HepG2 (cell line): ENCODE data around the gene EMC9. TPM values are rescaled to one million over a fixed set of nuclear protein-coding genes. Genes with fewer than 3 reads are reported as not detected.
A peak's percentile ranks its signal among the peaks of the same experiment; 100 is the strongest.

Source experiments
- ARID2 ChIP-seq: sonication (generic); formaldehyde crosslinking; IDR thresholded peaks from 2 replicates; pipeline ENCODE4 v1.8.1; 2022; ENCODE audit warnings: mild to moderate bottlenecking, missing genetic modification reagents, borderline replicate concordance
- CREM ChIP-seq, 2 experiments: sonication (generic) in 1 of 2; formaldehyde crosslinking in 1 of 2; IDR thresholded peaks; 2 replicates each; pipeline versions ENCODE4 v1.4.0 to v1.6.1; 2016 to 2020; ENCODE audit warnings: antibody characterized with exemption in 1 of 2, mild to moderate bottlenecking in 1 of 2, missing genetic modification reagents in 1 of 2
- GABPA ChIP-seq, 2 experiments: IDR thresholded peaks; 2 replicates each; pipeline ENCODE4 v1.6.1; 2011 to 2016; ENCODE audit warnings: low read depth in 2 of 2, low read length in 1 of 2, missing biosample characterization in 1 of 2, missing genetic modification characterization in 1 of 2
- IRX3 ChIP-seq: sonication (generic); formaldehyde crosslinking; IDR thresholded peaks from 2 replicates; pipeline ENCODE4 v1.8.1; 2023; ENCODE audit warnings: mild to moderate bottlenecking, low read depth, missing genetic modification reagents, borderline replicate concordance
- KDM5B ChIP-seq: sonication (generic); formaldehyde crosslinking; IDR thresholded peaks from 2 replicates; pipeline ENCODE4 v1.4.0; 2020; ENCODE audit warnings: missing genetic modification reagents, mild to moderate bottlenecking, borderline replicate concordance
- MEIS1 ChIP-seq: sonication (generic); formaldehyde crosslinking; IDR thresholded peaks from 2 replicates; pipeline ENCODE4 v1.9.0; 2021; ENCODE audit warnings: mild to moderate bottlenecking, missing genetic modification reagents, moderate library complexity, borderline replicate concordance
- RAD51 ChIP-seq: fragments of 450-650 bp; IDR thresholded peaks from 2 replicates; pipeline ENCODE4 v1.6.1; 2016; ENCODE audit warnings: borderline replicate concordance
- SNAPC2 ChIP-seq: sonication (generic); formaldehyde crosslinking; IDR thresholded peaks from 2 replicates; pipeline ENCODE4 v1.8.1; 2022; ENCODE audit warnings: mild to moderate bottlenecking, missing genetic modification reagents
- ZBTB42 ChIP-seq: sonication (generic); formaldehyde crosslinking; IDR thresholded peaks from 2 replicates; pipeline ENCODE4 v1.5.0; 2020; ENCODE audit warnings: mild to moderate bottlenecking, missing genetic modification reagents
- ZFX ChIP-seq: sonication (generic); formaldehyde crosslinking; IDR thresholded peaks from 2 replicates; pipeline ENCODE4 v1.4.0; 2020; ENCODE audit warnings: mild to moderate bottlenecking, low read depth, missing genetic modification reagents, moderate library complexity
- ZIK1 ChIP-seq: sonication (generic); formaldehyde crosslinking; IDR thresholded peaks from 2 replicates; pipeline ENCODE4 v1.5.0; 2020; ENCODE audit warnings: mild to moderate bottlenecking, low read depth, missing genetic modification reagents, borderline replicate concordance
- polyA plus RNA-seq, 8 experiments: library from polyadenylated mRNA; depleted of rRNA in 3 of 8; stranded (reverse) in 7 of 8; unstranded in 1 of 8; fragments of >200 nt; fragmentation: Illumina TruSeq in 4 of 8; extraction: Trizol in 4 of 8; gene quantifications; 2 replicates each; pipeline versions ENCODE4 v1.2.1 to v1.2.3, GENCODE V29; 2011 to 2016; ENCODE audit warnings: low read depth in 4 of 8, missing spikeins in 1 of 8, mixed read lengths in 1 of 8; ENCODE audit not compliant: insufficient read depth in 1 of 8
- total RNA-seq, 5 experiments: library from RNA; depleted of rRNA; stranded (reverse); fragments of >200 nt; fragmentation: Illumina TruSeq; extraction: Trizol; gene quantifications; 2 replicates each; pipeline ENCODE4 v1.2.3, GENCODE V29; 2016; ENCODE audit warnings: low read depth in 1 of 5
- TF ChIP-seq, protein P1 (sequence below): sonication (generic); formaldehyde crosslinking; IDR thresholded peaks from 2 replicates; pipeline ENCODE4 v1.5.1; 2020; ENCODE audit warnings: mild to moderate bottlenecking, missing genetic modification reagents, moderate library complexity
- TF ChIP-seq, protein P2 (sequence below): sonication (generic); formaldehyde crosslinking; IDR thresholded peaks from 2 replicates; pipeline ENCODE4 v1.9.0; 2021; ENCODE audit warnings: missing genetic modification reagents, borderline replicate concordance
- TF ChIP-seq, protein P3 (sequence below): sonication (generic); formaldehyde crosslinking; IDR thresholded peaks from 2 replicates; pipeline ENCODE4 v1.8.0; 2023; ENCODE audit warnings: mild to moderate bottlenecking, missing genetic modification reagents
- TF ChIP-seq, protein P4 (sequence below): IDR thresholded peaks from 2 replicates; pipeline ENCODE4 v1.6.1; 2016; ENCODE audit warnings: low read depth
- TF ChIP-seq, protein P5 (sequence below): sonication (generic); formaldehyde crosslinking; IDR thresholded peaks from 2 replicates; pipeline ENCODE4 v1.4.0; 2020; ENCODE audit warnings: missing genetic modification reagents

Gene EMC9
- total and polyA plus RNA-seq, 2 of the 13 experiments (the other 11 are each of a cell fraction or from before 2014, with no cell fraction given) = 60.5 to 78.7 TPM

DNA sequence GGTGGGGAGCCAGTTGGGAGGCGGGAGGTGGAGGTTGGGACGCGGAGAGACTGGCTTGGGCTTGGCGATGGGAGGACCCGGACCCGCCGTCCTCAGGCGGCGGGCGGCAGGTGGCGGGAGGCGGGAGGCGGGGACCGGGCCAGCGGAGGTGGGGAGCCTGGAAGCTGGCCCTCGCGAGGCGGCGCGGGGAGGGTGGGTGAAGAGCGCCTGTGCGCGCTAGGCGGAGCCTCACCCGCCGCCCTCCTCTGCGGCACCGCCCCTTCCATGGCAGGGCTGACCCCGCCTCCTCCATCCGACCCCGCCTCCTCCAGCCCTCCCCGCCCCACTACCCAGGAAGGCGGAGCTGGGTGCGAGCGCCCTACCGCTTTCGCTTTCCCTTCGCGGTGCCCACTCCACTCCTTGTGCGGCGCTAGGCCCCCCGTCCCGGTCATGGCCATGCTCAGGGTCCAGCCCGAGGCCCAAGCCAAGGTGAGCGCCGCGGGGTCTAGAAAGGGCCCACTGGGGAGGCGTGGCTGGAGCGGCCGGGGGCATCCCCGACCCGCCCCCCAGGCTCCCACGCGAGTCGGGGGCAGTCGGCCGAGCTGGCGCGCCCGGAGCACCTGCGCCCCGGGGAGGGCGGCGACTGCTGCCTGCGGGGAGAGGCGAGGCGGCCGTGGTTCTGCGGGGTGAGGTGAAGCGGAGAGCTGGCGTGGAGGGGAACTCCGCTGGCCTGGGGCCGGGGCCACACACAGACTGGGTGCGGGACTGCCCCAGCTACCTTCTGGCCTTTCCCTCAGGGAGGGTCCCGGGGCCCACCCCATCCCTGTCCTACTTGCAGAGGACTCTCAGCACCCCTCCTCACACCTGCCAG is 5.3 kb downstream of the EMC9 start, which contains the start of gene PSME1 (continued):
- TF ChIP-seq, protein P1, sequence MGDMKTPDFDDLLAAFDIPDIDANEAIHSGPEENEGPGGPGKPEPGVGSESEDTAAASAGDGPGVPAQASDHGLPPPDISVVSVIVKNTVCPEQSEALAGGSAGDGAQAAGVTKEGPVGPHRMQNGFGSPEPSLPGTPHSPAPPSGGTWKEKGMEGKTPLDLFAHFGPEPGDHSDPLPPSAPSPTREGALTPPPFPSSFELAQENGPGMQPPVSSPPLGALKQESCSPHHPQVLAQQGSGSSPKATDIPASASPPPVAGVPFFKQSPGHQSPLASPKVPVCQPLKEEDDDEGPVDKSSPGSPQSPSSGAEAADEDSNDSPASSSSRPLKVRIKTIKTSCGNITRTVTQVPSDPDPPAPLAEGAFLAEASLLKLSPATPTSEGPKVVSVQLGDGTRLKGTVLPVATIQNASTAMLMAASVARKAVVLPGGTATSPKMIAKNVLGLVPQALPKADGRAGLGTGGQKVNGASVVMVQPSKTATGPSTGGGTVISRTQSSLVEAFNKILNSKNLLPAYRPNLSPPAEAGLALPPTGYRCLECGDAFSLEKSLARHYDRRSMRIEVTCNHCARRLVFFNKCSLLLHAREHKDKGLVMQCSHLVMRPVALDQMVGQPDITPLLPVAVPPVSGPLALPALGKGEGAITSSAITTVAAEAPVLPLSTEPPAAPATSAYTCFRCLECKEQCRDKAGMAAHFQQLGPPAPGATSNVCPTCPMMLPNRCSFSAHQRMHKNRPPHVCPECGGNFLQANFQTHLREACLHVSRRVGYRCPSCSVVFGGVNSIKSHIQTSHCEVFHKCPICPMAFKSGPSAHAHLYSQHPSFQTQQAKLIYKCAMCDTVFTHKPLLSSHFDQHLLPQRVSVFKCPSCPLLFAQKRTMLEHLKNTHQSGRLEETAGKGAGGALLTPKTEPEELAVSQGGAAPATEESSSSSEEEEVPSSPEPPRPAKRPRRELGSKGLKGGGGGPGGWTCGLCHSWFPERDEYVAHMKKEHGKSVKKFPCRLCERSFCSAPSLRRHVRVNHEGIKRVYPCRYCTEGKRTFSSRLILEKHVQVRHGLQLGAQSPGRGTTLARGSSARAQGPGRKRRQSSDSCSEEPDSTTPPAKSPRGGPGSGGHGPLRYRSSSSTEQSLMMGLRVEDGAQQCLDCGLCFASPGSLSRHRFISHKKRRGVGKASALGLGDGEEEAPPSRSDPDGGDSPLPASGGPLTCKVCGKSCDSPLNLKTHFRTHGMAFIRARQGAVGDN (CRISPR knock-in tag) = peak; percentile 95
- TF ChIP-seq ARID2 (CRISPR knock-in tag) (no peak; the same call in 1 of the 2 replicates), GABPA (IDR thresholded peaks at IDR 0.05; ENCODE audit: low read depth, low read length) (no peak), GABPA (CRISPR knock-in tag; IDR thresholded peaks at IDR 0.05; ENCODE audit: low read depth) (no peak), ZBTB42 (CRISPR knock-in tag) (no peak), ZFX (CRISPR knock-in tag) (peak; percentile 95), IRX3 (CRISPR knock-in tag) (peak; percentile 89; the same call in 1 of the 2 replicates), KDM5B (CRISPR knock-in tag) (peak; percentile 95), SNAPC2 (CRISPR knock-in tag) (peak; percentile 62; the same call in 1 of the 2 replicates), CREM (IDR thresholded peaks at IDR 0.05) (no peak), CREM (CRISPR knock-in tag; IDR thresholded peaks at IDR 0.05) (no peak; the same call in 1 of the 2 replicates), ZIK1 (peak; percentile 6), MEIS1 (peak; percentile 46), RAD51 (no peak)
- TF ChIP-seq, protein P2, sequence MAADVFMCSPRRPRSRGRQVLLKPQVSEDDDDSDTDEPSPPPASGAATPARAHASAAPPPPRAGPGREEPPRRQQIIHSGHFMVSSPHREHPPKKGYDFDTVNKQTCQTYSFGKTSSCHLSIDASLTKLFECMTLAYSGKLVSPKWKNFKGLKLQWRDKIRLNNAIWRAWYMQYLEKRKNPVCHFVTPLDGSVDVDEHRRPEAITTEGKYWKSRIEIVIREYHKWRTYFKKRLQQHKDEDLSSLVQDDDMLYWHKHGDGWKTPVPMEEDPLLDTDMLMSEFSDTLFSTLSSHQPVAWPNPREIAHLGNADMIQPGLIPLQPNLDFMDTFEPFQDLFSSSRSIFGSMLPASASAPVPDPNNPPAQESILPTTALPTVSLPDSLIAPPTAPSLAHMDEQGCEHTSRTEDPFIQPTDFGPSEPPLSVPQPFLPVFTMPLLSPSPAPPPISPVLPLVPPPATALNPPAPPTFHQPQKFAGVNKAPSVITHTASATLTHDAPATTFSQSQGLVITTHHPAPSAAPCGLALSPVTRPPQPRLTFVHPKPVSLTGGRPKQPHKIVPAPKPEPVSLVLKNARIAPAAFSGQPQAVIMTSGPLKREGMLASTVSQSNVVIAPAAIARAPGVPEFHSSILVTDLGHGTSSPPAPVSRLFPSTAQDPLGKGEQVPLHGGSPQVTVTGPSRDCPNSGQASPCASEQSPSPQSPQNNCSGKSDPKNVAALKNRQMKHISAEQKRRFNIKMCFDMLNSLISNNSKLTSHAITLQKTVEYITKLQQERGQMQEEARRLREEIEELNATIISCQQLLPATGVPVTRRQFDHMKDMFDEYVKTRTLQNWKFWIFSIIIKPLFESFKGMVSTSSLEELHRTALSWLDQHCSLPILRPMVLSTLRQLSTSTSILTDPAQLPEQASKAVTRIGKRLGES = no peak; the same call in 1 of the 2 replicates
- TF ChIP-seq, protein P3, sequence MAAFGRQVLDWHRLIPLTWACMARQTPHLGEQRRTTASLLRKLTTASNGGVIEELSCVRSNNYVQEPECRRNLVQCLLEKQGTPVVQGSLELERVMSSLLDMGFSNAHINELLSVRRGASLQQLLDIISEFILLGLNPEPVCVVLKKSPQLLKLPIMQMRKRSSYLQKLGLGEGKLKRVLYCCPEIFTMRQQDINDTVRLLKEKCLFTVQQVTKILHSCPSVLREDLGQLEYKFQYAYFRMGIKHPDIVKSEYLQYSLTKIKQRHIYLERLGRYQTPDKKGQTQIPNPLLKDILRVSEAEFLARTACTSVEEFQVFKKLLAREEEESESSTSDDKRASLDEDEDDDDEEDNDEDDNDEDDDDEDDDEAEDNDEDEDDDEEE (CRISPR knock-in tag) = no peak
- TF ChIP-seq, protein P4, sequence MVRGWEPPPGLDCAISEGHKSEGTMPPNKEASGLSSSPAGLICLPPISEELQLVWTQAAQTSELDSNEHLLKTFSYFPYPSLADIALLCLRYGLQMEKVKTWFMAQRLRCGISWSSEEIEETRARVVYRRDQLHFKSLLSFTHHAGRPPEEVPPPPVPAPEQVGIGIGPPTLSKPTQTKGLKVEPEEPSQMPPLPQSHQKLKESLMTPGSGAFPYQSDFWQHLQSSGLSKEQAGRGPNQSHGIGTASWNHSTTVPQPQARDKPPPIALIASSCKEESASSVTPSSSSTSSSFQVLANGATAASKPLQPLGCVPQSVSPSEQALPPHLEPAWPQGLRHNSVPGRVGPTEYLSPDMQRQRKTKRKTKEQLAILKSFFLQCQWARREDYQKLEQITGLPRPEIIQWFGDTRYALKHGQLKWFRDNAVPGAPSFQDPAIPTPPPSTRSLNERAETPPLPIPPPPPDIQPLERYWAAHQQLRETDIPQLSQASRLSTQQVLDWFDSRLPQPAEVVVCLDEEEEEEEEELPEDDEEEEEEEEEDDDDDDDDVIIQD = peak; percentile 82
- TF ChIP-seq, protein P5, sequence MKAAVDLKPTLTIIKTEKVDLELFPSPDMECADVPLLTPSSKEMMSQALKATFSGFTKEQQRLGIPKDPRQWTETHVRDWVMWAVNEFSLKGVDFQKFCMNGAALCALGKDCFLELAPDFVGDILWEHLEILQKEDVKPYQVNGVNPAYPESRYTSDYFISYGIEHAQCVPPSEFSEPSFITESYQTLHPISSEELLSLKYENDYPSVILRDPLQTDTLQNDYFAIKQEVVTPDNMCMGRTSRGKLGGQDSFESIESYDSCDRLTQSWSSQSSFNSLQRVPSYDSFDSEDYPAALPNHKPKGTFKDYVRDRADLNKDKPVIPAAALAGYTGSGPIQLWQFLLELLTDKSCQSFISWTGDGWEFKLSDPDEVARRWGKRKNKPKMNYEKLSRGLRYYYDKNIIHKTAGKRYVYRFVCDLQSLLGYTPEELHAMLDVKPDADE = no peak; the same call in none of the 2 replicates
